ENCODE results near the gene RERE.

- no peak for TF ChIP-seq BHLHE40 (IDR thresholded peaks at IDR 0.05; ENCODE audit: borderline replicate concordance)
- no peak for TF ChIP-seq HDGF (IDR thresholded peaks at IDR 0.05; ENCODE audit: borderline replicate concordance)
- TF ChIP-seq ZNF384 (IDR thresholded peaks at IDR 0.05) = no peak
- no peak for TF ChIP-seq SUZ12 (IDR thresholded peaks at IDR 0.05)
- no peak for TF ChIP-seq PKNOX1 (IDR thresholded peaks at IDR 0.05)
- no peak for TF ChIP-seq TARDBP (IDR thresholded peaks at IDR 0.05)
- TF ChIP-seq SP1 (IDR thresholded peaks at IDR 0.05) = no peak
Measured at GRCh38 chr1:8496473-8496872, 321.0 kb downstream of the RERE start.
